Measurements from ENCODE around the gene TRAPPC14. TPM values are rescaled to one million over a fixed set of nuclear protein-coding genes. Genes with fewer than 3 reads are reported as not detected.

Gene TRAPPC14
- total and polyA plus RNA-seq, 2 of the 13 experiments (the other 11 are each of a cell fraction or from before 2014, with no cell fraction given), result 4.7 to 9.6 TPM

- TF ChIP-seq ARID2 (CRISPR knock-in tag; IDR thresholded peaks at IDR 0.05; ENCODE audit: borderline replicate concordance) (peak; percentile 50; the same call in 1 of the 2 replicates), ZNF773 (CRISPR knock-in tag; IDR thresholded peaks at IDR 0.05; ENCODE audit: borderline replicate concordance) (no peak), SNRNP70 (IDR thresholded peaks at IDR 0.05; ENCODE audit: low read depth, low read length) (no peak), NONO (IDR thresholded peaks at IDR 0.05) (no peak), NONO (CRISPR knock-in tag; conservative IDR thresholded peaks at IDR 0.05) (peak; percentile 51; the same call in 1 of the 2 replicates), ZNF256 (CRISPR knock-in tag; conservative IDR thresholded peaks at IDR 0.05) (no peak), E2F1 (CRISPR knock-in tag; IDR thresholded peaks at IDR 0.05) (no peak), BRF2 (CRISPR knock-in tag; IDR thresholded peaks at IDR 0.05) (no peak), THAP7 (CRISPR knock-in tag; IDR thresholded peaks at IDR 0.05) (no peak), GATAD1 (CRISPR knock-in tag; IDR thresholded peaks at IDR 0.05) (peak; percentile 82), ZNF598 (CRISPR knock-in tag; IDR thresholded peaks at IDR 0.05; ENCODE audit: borderline replicate concordance) (no peak), NFE2L2 (IDR thresholded peaks at IDR 0.05; ENCODE audit: low read length) (no peak), ZBTB40 (IDR thresholded peaks at IDR 0.05) (no peak), ZBTB40 (CRISPR knock-in tag; IDR thresholded peaks at IDR 0.05) (peak; percentile 54)
These were observed at the start of gene TRAPPC14 (continued) for GRCh38 chr7:100158229-100159098.

All from HepG2 (cell line).